SH-SY5Y (cell line): ENCODE measurements around the gene MBD2.

Experiments used
- GATA2 ChIP-seq: IDR thresholded peaks from 2 replicates; pipeline ENCODE4 v1.6.1; 2011; ENCODE audit warnings: mild to moderate bottlenecking, low read depth, low read length
- GATA3 ChIP-seq: IDR thresholded peaks from 2 replicates; pipeline ENCODE4 v1.6.1; 2011; ENCODE audit warnings: low read depth, mild to moderate bottlenecking, low read length, moderate library complexity

- no peak for TF ChIP-seq GATA2
- no peak for TF ChIP-seq GATA3
Observed at GRCh38 chr18:54242327-54242726, 17.9 kb upstream of the MBD2 start.
